A549 (cell line): Measurements from ENCODE around the gene B9D1. TPM values are rescaled to one million over a fixed set of nuclear protein-coding genes. Genes with fewer than 3 reads are reported as not detected.

Source experiments
- ATAC-seq, 2 experiments: fragments of 200-7000 bp in 1 of 2; fragments of >200 bp in 1 of 2; cut with Nextera tagmentation in 1 of 2; cut with Tn5 transposase in 1 of 2; 3 replicates each; pipeline versions ENCODE4 v1.8.0 to v1.9.1; 2018 to 2020; ENCODE audit warnings: mild to moderate bottlenecking in 1 of 2, moderate library complexity in 1 of 2
- CTCF ChIA-PET: fragments of 300-600 bp; sonication (Branson Sonifier 250); formaldehyde crosslinking; extraction: SDS; loops from one replicate; lab custom pipeline; 2021; ENCODE audit warnings: antibody characterized with exemption, inconsistent platforms; lab: Yijun Ruan, JAX
- POLR2A ChIA-PET: fragments of 350-600 bp; formaldehyde crosslinking; extraction: SDS; loops from one replicate; lab custom pipeline; 2021; ENCODE audit warnings: antibody characterized with exemption, inconsistent platforms; lab: Yijun Ruan, JAX
- DNase-seq, 2 experiments: peaks; one replicate each; pipeline versions ENCODE4 v3.0.0 to v3.0.0-alpha.2; 2011 to 2016; ENCODE audit warnings: low read depth in 1 of 2, low spot score in 1 of 2
- FAIRE-seq: peaks from 2 replicates; lab custom pipeline; 2011; peaks lifted over from hg19 to GRCh38; lab: Jason Lieb, UNC
- H3K27ac ChIP-seq, 2 experiments: fragments of >200 bp; sonication (Bioruptor Twin); formaldehyde crosslinking; 3 replicates each; pipeline ENCODE4 v1.5.1; 2016 to 2017
- H3K4me1 ChIP-seq: fragments of >200 bp; sonication (Bioruptor Twin); formaldehyde crosslinking; 3 replicates; pipeline ENCODE4 v1.6.1; 2016
- H3K4me2 ChIP-seq: fragments of >200 bp; sonication (Bioruptor Twin); formaldehyde crosslinking; 3 replicates; pipeline ENCODE4 v1.6.1; 2016
- H3K4me3 ChIP-seq: fragments of >200 bp; sonication (Bioruptor Twin); formaldehyde crosslinking; 3 replicates; pipeline ENCODE4 v1.5.1; 2016
- H3K9me3 ChIP-seq: fragments of >200 bp; sonication (Bioruptor Twin); formaldehyde crosslinking; 3 replicates; pipeline ENCODE4 v1.6.1; 2016
- BCL3 ChIP-seq: fragments of >200 bp; sonication (Bioruptor Twin); formaldehyde crosslinking; IDR thresholded peaks from 3 replicates; pipeline ENCODE4 v1.6.1; 2016
- CEBPB ChIP-seq, 2 experiments: fragments of >200 bp in 1 of 2; sonication (Bioruptor Twin) in 1 of 2; formaldehyde crosslinking in 1 of 2; IDR thresholded peaks; 2 replicates each; pipeline ENCODE4 v1.6.1; 2012 to 2016
- CHD4 ChIP-seq: fragments of 200-600 bp; sonication (generic); IDR thresholded peaks from 2 replicates; pipeline ENCODE4 v1.6.1; 2016; ENCODE audit warnings: antibody characterized with exemption, mild to moderate bottlenecking, borderline replicate concordance
- FOSL2 ChIP-seq, 2 experiments: fragments of 450-650 bp in 1 of 2; fragments of >200 bp in 1 of 2; sonication (Bioruptor Twin) in 1 of 2; formaldehyde crosslinking; IDR thresholded peaks; 2 replicates each; pipeline versions ENCODE4 v1.5.0 to v1.6.1; 2016 to 2020; ENCODE audit warnings: mild to moderate bottlenecking in 1 of 2, moderate library complexity in 1 of 2
- GATA3 ChIP-seq: IDR thresholded peaks from 2 replicates; pipeline ENCODE4 v1.6.1; 2012; ENCODE audit warnings: borderline replicate concordance
- HDAC2 ChIP-seq: fragments of 200-600 bp; sonication (generic); IDR thresholded peaks from 2 replicates; pipeline ENCODE4 v1.6.1; 2016
- JUNB ChIP-seq: fragments of >200 bp; sonication (Bioruptor Twin); formaldehyde crosslinking; IDR thresholded peaks from 2 replicates; pipeline ENCODE4 v1.6.1; 2016
- KDM1A ChIP-seq: fragments of 200-600 bp; sonication (generic); IDR thresholded peaks from 2 replicates; pipeline ENCODE4 v1.6.1; 2016; ENCODE audit warnings: low read depth, mild to moderate bottlenecking
- MAFK ChIP-seq: fragments of 450-650 bp; IDR thresholded peaks from 2 replicates; pipeline ENCODE4 v1.6.1; 2014; ENCODE audit not compliant: partially characterized antibody
- NFE2L2 ChIP-seq: fragments of 150-350 bp; conservative IDR thresholded peaks from 2 replicates; pipeline ENCODE4 v1.6.1; 2014; ENCODE audit warnings: low read length
- NR3C1 ChIP-seq: fragments of >200 bp; sonication (Bioruptor Twin); formaldehyde crosslinking; IDR thresholded peaks from 3 replicates; pipeline ENCODE4 v1.6.1; 2017
- RAD21 ChIP-seq, 2 experiments: fragments of >200 bp in 1 of 2; sonication (Bioruptor Twin) in 1 of 2; formaldehyde crosslinking in 1 of 2; IDR thresholded peaks in 1 of 2; conservative IDR thresholded peaks in 1 of 2; 2 replicates in 1 of 2; 3 replicates in 1 of 2; pipeline ENCODE4 v1.6.1; 2012 to 2018; ENCODE audit warnings: inconsistent platforms in 1 of 2
- RARB ChIP-seq: fragments of 250-450 bp; sonication (Bioruptor Pico); IDR thresholded peaks from 2 replicates; pipeline ENCODE4 v1.8.0; 2021; ENCODE audit warnings: mild to moderate bottlenecking, moderate library complexity
- REST ChIP-seq: fragments of 200-600 bp; sonication (generic); IDR thresholded peaks from 2 replicates; pipeline ENCODE4 v1.6.1; 2016; ENCODE audit warnings: antibody characterized with exemption, mild to moderate bottlenecking, moderate library complexity
- RNF2 ChIP-seq: fragments of 200-600 bp; sonication (generic); IDR thresholded peaks from 2 replicates; pipeline ENCODE4 v1.6.1; 2016; ENCODE audit warnings: low read depth, mild to moderate bottlenecking, antibody characterized with exemption, moderate library complexity, borderline replicate concordance
- SMC3 ChIP-seq: fragments of >200 bp; sonication (Bioruptor Twin); formaldehyde crosslinking; IDR thresholded peaks from 3 replicates; pipeline ENCODE4 v1.6.1; 2018; ENCODE audit warnings: inconsistent platforms
- ZC3H11A ChIP-seq: fragments of 450-650 bp; IDR thresholded peaks from 2 replicates; pipeline ENCODE4 v1.6.1; 2014; ENCODE audit warnings: antibody characterized with exemption, mild to moderate bottlenecking
- WGBS: methylation state at CpG from one replicate; pipeline ENCODE4 v1.1.6; 2017; ENCODE audit errors: missing lambda C conversion rate; 5-methylcytosine and 5-hydroxymethylcytosine counted together
- polyA plus RNA-seq, 4 experiments: library from polyadenylated mRNA; depleted of rRNA in 3 of 4; stranded (reverse); fragments of >200 nt; fragmentation: RNase III in 1 of 4; extraction: RNeasy Plus Mini Kit Qiagen cat#74134 plus additional on column Dnase treatment in 1 of 4; gene quantifications; 2 replicates in 3 of 4; 3 replicates in 1 of 4; pipeline ENCODE4 v1.2.3, GENCODE V29; 2011 to 2017
- TF ChIP-seq, protein P1 (sequence below): fragments of >200 bp; sonication (Bioruptor Twin); formaldehyde crosslinking; IDR thresholded peaks from 2 replicates; pipeline ENCODE4 v1.6.1; 2016
- TF ChIP-seq, protein P2 (sequence below): fragments of >200 bp; sonication (Bioruptor Twin); formaldehyde crosslinking; IDR thresholded peaks from 3 replicates; pipeline ENCODE4 v1.5.1; 2016
- TF ChIP-seq, protein P3 (sequence below): IDR thresholded peaks from 2 replicates; pipeline ENCODE4 v1.6.1; 2012

Gene B9D1
- polyA plus RNA-seq, 2 of the 4 experiments (the other 2 are of a cell fraction): 48.2 to 60.6 TPM

GRCh38 chr17:19386974-19387920, 24.7 kb upstream of the B9D1 start, which contains the start of gene MFAP4 (continued):
- TF ChIP-seq, protein P1, sequence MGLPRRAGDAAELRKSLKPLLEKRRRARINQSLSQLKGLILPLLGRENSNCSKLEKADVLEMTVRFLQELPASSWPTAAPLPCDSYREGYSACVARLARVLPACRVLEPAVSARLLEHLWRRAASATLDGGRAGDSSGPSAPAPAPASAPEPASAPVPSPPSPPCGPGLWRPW: no peak
- TF ChIP-seq, protein P2, sequence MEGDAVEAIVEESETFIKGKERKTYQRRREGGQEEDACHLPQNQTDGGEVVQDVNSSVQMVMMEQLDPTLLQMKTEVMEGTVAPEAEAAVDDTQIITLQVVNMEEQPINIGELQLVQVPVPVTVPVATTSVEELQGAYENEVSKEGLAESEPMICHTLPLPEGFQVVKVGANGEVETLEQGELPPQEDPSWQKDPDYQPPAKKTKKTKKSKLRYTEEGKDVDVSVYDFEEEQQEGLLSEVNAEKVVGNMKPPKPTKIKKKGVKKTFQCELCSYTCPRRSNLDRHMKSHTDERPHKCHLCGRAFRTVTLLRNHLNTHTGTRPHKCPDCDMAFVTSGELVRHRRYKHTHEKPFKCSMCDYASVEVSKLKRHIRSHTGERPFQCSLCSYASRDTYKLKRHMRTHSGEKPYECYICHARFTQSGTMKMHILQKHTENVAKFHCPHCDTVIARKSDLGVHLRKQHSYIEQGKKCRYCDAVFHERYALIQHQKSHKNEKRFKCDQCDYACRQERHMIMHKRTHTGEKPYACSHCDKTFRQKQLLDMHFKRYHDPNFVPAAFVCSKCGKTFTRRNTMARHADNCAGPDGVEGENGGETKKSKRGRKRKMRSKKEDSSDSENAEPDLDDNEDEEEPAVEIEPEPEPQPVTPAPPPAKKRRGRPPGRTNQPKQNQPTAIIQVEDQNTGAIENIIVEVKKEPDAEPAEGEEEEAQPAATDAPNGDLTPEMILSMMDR: no peak
- TF ChIP-seq BCL3: no peak

- ChIA-PET POLR2A (interaction anchor here (0.8 to 5.3 kb wide), 2 partner anchors 8 to 32 kb away, joined by 4 to 45 read pairs; partner anchors contain the start of gene MAPK7), CTCF (interaction anchor here (0.7 to 6.0 kb wide), 11 partner anchors 11 to 361 kb away, joined by 3 to 44 read pairs (median 3); partner anchors contain the start of gene B9D1)
- no peaks in the 10 kb centered on the region for H3K9me3 ChIP-seq
- H3K4me1 ChIP-seq: peaks cover 33% of the 10 kb centered on the region
- no peak overlapping the region for H3K4me3 ChIP-seq
- DNase-seq (peak; percentile 73 to 79), FAIRE-seq (no peak), ATAC-seq (peak; percentile 72 to 79)
- TF ChIP-seq CEBPB (IDR thresholded peaks at IDR 0.05) (peak; percentile 74 to 75; a peak in 2 of 4 replicates), KDM1A (peak; percentile 63; the same call in 1 of the 2 replicates), HDAC2 (0 out of 2 replicates have a peak, but pooled peaks have one; percentile 26), RAD21 (conservative IDR thresholded peaks at IDR 0.05 in 1 of 2, IDR thresholded peaks at IDR 0.05 in 1 of 2) (no peak), JUNB (peak; percentile 36; the same call in 1 of the 2 replicates), RARB (CRISPR knock-in tag) (no peak), FOSL2 (IDR thresholded peaks at IDR 0.05) (0 out of 2 replicates have a peak, but pooled peaks have one; percentile 21), FOSL2 (CRISPR knock-in tag; IDR thresholded peaks at IDR 0.05) (peak; percentile 54)
- TF ChIP-seq, protein P3, sequence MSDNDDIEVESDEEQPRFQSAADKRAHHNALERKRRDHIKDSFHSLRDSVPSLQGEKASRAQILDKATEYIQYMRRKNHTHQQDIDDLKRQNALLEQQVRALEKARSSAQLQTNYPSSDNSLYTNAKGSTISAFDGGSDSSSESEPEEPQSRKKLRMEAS: peak; percentile 22; the same call in 1 of the 2 replicates
- peak overlapping the region; percentile 33 for H3K4me2 ChIP-seq
- 59% methylated on average over 20 of the region's 20 CpGs for WGBS
- H3K27ac ChIP-seq: peak overlapping the region; percentile 56 to 80
Observed at GRCh38 chr17:19386051-19386929, 23.8 kb upstream of the B9D1 start.

DNA sequence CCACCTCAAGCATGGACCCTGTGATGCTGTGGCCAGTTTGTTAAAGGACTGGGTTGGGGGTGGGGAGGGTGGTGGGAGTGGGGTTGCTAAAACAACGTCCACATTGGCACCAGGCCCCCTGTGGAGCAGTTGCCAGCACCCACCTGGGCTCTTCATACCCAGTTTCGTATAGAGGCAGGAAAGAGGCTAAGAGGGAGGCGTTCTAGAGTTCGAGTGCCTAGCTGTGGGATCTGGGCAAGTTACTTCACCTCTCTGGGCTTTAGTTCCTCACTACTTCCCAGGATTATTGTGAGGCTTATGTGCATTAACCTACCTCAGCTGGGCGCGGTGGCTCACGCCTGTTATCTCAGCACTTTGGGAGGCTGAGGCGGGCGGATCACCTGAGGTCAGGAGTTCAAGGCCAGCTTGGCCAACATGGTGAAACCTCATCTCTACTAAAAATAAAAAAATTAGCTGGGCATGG, 23.0 kb upstream of the B9D1 start:
- 94% methylated on average over 9 of the region's 9 CpGs for WGBS
- no peak for FAIRE-seq
- H3K4me2 ChIP-seq: no peak overlapping the region
- no peak for DNase-seq
- H3K27ac ChIP-seq: no peak overlapping the region; a peak in 1 of 6 replicates
- H3K4me3 ChIP-seq: no peak overlapping the region
- no peak for ATAC-seq
- ChIA-PET CTCF (interaction anchor here (0.8 to 6.0 kb wide), 11 partner anchors 10 to 381 kb away, joined by 3 to 44 read pairs (median 4); partner anchors contain the start of gene B9D1), POLR2A (interaction anchor here (5.3 kb wide), 1 partner anchor 8 kb away, joined by 45 read pairs; the partner anchor contains the start of gene MAPK7)
- no peak for TF ChIP-seq GATA3
- TF ChIP-seq, protein P2: no peak
- TF ChIP-seq SMC3: no peak
- no peak for TF ChIP-seq CHD4
- no peak for TF ChIP-seq ZC3H11A
- TF ChIP-seq RNF2: no peak
- TF ChIP-seq REST: no peak
- no peak for TF ChIP-seq NR3C1
- no peak for TF ChIP-seq MAFK
- no peak for TF ChIP-seq NFE2L2
- H3K9me3 ChIP-seq: no peaks in the 10 kb centered on the region
- peaks cover 33% of the 10 kb centered on the region for H3K4me1 ChIP-seq
